AG04449 (cell line): ENCODE measurements around the gene CPT1C.

ENCODE experiments used
- CTCF ChIA-PET: fragments of 350-600 bp; formaldehyde crosslinking; extraction: SDS; loops from one replicate; lab custom pipeline; 2021; ENCODE audit warnings: antibody characterized with exemption; lab: Yijun Ruan, JAX
- POLR2A ChIA-PET: fragments of 400-600, 350-600 bp; formaldehyde crosslinking; extraction: SDS; loops from one replicate; lab custom pipeline; 2020; ENCODE audit warnings: antibody characterized with exemption, inconsistent platforms; lab: Yijun Ruan, JAX
- DNase-seq: peaks from one replicate; pipeline ENCODE4 v3.0.0-alpha.2; 2010; ENCODE audit warnings: low read depth, low spot score
- H3K4me3 ChIP-seq: 2 replicates; pipeline ENCODE4 v1.5.1; 2011; ENCODE audit warnings: low read depth, mild to moderate bottlenecking, control low read depth, low read length
- TF ChIP-seq, protein P1 (sequence below): IDR thresholded peaks from one replicate; pipeline ENCODE4 v1.5.1; 2011; ENCODE audit warnings: mild to moderate bottlenecking, moderate library complexity, low read length, control low read depth, inconsistent platforms; ENCODE audit not compliant: insufficient read depth; ENCODE audit errors: missing control alignments

Gene CPT1C

DNA sequence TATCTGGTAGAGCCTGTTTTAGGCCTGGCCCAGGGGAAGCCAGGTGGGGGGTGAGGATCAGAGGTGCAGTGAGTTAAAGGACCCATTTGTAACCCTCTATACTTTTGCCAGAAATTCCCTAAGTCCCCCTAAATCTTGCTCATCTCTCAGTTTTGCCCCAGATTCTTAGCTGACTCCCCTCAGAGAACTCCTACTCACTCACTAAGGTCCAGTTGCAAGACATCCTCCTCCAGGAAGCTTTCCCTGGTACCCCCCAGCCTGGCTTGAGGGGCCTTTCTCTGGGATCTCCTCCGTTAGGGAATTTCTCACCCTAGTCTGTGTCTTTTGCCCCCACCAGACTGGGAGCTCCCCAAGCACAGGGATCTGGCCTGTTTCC lies 70.3 kb downstream of the CPT1C start:
- ChIA-PET CTCF (interaction anchor here (0.9 to 1.5 kb wide), 4 partner anchors 10 to 81 kb away, joined by 3 to 4 read pairs (median 4); no protein-coding TSS in a partner anchor), POLR2A (no interaction called here)
- no peak for DNase-seq
- TF ChIP-seq, protein P1, sequence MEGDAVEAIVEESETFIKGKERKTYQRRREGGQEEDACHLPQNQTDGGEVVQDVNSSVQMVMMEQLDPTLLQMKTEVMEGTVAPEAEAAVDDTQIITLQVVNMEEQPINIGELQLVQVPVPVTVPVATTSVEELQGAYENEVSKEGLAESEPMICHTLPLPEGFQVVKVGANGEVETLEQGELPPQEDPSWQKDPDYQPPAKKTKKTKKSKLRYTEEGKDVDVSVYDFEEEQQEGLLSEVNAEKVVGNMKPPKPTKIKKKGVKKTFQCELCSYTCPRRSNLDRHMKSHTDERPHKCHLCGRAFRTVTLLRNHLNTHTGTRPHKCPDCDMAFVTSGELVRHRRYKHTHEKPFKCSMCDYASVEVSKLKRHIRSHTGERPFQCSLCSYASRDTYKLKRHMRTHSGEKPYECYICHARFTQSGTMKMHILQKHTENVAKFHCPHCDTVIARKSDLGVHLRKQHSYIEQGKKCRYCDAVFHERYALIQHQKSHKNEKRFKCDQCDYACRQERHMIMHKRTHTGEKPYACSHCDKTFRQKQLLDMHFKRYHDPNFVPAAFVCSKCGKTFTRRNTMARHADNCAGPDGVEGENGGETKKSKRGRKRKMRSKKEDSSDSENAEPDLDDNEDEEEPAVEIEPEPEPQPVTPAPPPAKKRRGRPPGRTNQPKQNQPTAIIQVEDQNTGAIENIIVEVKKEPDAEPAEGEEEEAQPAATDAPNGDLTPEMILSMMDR: no peak
- no peak overlapping the region for H3K4me3 ChIP-seq

GRCh38 chr19:49761625-49762311 lies 70.9 kb downstream of the CPT1C start:
- POLR2A ChIA-PET: no interaction called here
- H3K4me3 ChIP-seq: no peak overlapping the region
- DNase-seq: no peak
- CTCF ChIA-PET: interaction anchor here (0.9 to 1.5 kb wide), 3 partner anchors 11 to 81 kb away, joined by 3 to 4 read pairs (median 4); no protein-coding TSS in a partner anchor
- TF ChIP-seq, protein P1: peak; percentile 32

DNA sequence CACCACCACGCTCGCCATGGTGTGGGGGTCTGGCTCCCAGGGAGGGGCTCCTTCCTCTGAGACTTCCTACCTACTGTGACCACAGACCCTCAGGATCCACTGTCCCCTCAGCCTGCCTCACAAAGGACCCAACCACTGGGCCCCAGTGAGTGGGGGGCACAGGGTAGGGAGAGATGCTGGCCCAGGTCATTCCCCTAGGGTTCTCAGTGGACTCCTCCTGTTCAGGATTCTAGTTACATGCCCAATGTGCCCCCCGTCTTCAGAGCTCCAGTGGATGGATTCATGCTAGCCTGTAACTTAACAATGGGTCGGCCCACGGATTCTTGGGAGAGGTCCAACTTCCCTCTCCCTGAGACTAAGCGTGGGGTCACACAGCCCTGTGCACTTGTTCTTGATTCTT lies 72.3 kb downstream of the CPT1C start, which contains the start of gene TSKS:
TSKS (minus strand) TSS at position 77 of the 400 bp plus-strand sequence; CDS start at position 18, 59 bp downstream.
- TF ChIP-seq, protein P1: no peak
- CTCF ChIA-PET: interaction anchor here (1.0 to 1.5 kb wide), 2 partner anchors 13 to 91 kb away, joined by 3 to 5 read pairs; no protein-coding TSS in a partner anchor

More for the DNA sequence above, 72.3 kb downstream of the CPT1C start, which contains the start of gene TSKS:
- no peak within 1 kb of the TSS for H3K4me3 ChIP-seq
- DNase-seq: no peak
- POLR2A ChIA-PET: interaction anchor here (0.7 kb wide), 1 partner anchor 23 kb away, joined by 3 read pairs; no protein-coding TSS in a partner anchor
